ENCODE measurements around the gene SELENOS. TPM values are rescaled to one million over a fixed set of nuclear protein-coding genes. Genes with fewer than 3 reads are reported as not detected.

SELENOS gene
- total RNA-seq, 3 donors from 2014 or later = 78.7 to 118 (median 115) TPM

DNA sequence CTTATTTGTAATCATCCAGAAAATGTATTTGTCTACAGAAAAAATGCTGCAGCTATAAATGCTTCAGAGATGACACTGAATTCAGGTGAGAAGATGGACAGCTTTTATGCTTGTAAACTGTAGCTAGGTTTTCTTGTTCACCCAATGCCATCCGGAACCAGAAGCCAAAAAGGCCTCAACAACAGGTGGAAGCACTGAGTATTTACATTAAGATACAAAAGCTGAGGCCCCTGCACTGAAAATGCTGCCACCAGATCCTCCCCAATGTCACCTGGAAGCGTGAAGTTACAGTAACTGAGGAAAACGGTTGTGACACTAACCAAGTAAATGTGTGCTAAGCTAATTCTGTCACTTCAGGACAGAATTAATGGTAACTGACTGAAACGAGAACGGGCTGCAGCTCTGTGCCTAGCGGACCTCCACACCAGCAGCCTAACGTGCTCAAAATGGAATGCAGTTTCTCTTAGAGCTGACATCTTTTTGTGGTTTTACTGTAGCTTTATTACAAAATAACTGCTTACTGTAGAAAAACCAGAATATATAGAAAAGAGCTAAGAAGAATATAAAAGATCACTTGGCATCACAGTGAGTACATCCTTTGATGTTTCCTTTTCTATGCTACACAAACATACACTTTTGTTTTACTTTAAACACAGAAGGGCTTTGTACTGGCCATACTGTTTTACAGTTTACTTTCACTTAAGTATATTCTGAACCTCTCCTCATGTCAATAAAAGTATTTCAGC lies 33.1 kb downstream of the SELENOS start:
- Histone ChIP-seq H3K9me3 (no peaks in the 10 kb centered on the region), H3K4me1 (ENCODE audit: low read depth) (peaks cover 7% of the 10 kb centered on the region), H3K4me3 (no peak overlapping the region), H3K36me3 (ENCODE audit: low read depth) (no peaks in the 10 kb centered on the region)
- TF ChIP-seq, protein P1, sequence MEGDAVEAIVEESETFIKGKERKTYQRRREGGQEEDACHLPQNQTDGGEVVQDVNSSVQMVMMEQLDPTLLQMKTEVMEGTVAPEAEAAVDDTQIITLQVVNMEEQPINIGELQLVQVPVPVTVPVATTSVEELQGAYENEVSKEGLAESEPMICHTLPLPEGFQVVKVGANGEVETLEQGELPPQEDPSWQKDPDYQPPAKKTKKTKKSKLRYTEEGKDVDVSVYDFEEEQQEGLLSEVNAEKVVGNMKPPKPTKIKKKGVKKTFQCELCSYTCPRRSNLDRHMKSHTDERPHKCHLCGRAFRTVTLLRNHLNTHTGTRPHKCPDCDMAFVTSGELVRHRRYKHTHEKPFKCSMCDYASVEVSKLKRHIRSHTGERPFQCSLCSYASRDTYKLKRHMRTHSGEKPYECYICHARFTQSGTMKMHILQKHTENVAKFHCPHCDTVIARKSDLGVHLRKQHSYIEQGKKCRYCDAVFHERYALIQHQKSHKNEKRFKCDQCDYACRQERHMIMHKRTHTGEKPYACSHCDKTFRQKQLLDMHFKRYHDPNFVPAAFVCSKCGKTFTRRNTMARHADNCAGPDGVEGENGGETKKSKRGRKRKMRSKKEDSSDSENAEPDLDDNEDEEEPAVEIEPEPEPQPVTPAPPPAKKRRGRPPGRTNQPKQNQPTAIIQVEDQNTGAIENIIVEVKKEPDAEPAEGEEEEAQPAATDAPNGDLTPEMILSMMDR (IDR thresholded peaks at IDR 0.05) = no peak
- intact Hi-C loops (cut with DNase I, micrococcal nuclease) = no loop called here
- DNase-seq = no peak
- ATAC-seq = no peak

DNA sequence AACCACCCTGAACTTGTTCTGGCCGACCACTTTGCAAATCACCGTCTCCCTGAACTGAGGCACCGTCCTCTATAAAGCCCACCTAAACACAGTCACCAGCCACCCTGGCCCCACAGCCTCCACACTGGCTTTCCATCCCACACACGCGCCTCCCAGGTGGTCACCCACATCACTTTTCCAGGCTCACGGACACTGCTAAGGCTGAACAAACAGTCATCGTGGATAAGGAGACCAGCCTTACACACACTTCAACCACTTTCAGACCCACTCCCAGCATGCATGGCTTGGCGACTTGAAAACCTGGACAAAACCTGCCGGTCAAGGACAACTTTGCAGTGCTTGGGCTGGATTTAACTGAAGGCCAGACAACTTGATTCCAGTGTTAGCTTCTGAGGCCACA lies 33.9 kb downstream of the SELENOS start:
- no peak overlapping the region for H3K4me3 ChIP-seq
- DNase-seq (no peak), ATAC-seq (no peak)
- intact Hi-C loops (cut with DNase I, micrococcal nuclease) = no loop called here
- no peaks in the 10 kb centered on the region for H3K9me3 ChIP-seq
- no peaks in the 10 kb centered on the region for H3K36me3 ChIP-seq (ENCODE audit: low read depth)
- H3K4me1 ChIP-seq (ENCODE audit: low read depth) = peaks cover 8% of the 10 kb centered on the region
- TF ChIP-seq, protein P1 (IDR thresholded peaks at IDR 0.05) = no peak

DNA sequence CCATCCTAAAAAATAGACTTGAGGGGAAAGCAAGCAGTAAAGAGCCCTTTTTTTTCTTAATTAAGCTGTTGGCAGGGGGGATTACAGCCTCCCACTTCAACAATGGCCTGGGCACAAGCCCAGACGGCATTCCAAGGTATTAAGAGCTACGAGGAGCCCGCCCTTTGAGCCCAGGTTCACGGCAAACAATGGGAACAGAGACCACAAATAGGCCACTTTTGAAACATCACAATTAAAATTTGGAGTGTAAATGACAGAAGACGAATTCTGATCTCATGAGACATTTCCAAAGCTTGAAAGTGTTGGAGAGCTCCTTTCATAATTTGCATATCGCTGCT lies 34.3 kb downstream of the SELENOS start:
- Histone ChIP-seq H3K36me3 (ENCODE audit: low read depth) (no peaks in the 10 kb centered on the region), H3K4me1 (ENCODE audit: low read depth) (peaks cover 8% of the 10 kb centered on the region), H3K4me3 (no peak overlapping the region), H3K9me3 (no peaks in the 10 kb centered on the region)
- TF ChIP-seq, protein P1 (IDR thresholded peaks at IDR 0.05) = no peak
- intact Hi-C loops (cut with DNase I, micrococcal nuclease) = no loop called here
- no peak for DNase-seq
- no peak for ATAC-seq

DNA sequence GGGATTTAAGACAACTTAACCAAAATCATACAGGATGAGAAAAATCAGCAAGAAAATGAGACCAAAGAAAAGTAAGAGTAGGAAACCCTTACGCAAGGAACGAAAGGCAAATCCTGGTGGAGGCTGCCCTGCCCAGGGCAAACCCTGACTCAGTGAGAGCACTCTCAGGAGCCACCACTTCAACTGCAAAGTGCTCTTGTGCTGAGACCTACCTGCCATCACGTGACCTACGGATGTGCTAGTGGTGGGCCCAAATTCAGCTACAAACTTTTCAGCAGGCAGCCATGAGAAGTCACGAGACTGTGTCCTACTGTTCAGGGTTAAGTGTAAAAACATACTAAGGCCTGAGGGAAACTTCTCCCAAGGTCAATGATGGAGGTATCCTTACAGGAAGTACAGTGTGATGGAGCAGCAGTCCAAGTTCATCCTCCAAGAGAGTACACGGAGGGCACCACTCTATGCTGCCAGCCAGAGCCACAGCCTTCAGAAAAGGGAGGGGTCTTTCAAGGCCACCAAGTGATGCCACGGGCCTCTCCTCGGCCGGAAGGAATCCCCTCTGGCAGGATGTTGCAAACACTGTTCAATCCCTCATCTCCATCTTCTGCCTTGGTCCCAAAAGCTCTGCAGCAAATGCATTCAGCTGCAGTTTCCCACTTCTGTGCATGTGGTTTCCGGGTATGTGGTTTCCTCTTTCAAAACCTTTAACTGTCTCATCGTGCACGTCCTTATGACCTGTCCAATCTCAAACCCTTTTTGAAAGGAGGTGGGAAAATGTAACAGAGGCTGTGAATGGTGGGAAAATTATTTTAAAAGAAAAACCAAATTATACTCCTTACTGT lies 34.9 kb downstream of the SELENOS start:
- TF ChIP-seq, protein P1 (IDR thresholded peaks at IDR 0.05) = no peak
- peak; percentile 82 for ATAC-seq
- intact Hi-C loops (cut with DNase I, micrococcal nuclease) = no loop called here
- peak in 1 of 3 donors; percentile 56 for DNase-seq
- Histone ChIP-seq H3K9me3 (no peaks in the 10 kb centered on the region), H3K36me3 (ENCODE audit: low read depth) (no peaks in the 10 kb centered on the region), H3K4me3 (no peak overlapping the region), H3K4me1 (ENCODE audit: low read depth) (peaks cover 8% of the 10 kb centered on the region)

DNA sequence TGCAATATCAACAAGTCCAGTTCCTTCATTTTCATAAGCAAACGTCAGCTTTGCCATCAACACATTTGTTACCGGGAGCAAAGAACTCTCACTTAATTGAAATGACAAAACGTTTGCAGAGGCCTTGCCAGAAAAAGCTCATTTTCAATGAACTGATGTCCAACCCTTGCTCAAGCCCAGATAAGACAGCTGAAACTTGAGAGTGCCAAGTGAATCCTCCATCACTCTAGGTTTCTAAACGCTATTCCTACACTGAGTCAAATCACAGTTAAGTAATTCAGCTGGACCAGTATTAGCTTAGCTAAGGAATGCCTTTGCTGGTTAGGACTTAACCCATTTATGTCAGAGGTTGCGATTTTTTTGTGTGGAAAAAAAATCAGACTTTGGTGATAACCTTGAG lies 36.9 kb downstream of the SELENOS start:
- no peak for DNase-seq
- H3K4me1 ChIP-seq (ENCODE audit: low read depth) = peaks cover 8% of the 10 kb centered on the region
- TF ChIP-seq, protein P1 (IDR thresholded peaks at IDR 0.05) = no peak
- H3K36me3 ChIP-seq (ENCODE audit: low read depth) = no peaks in the 10 kb centered on the region
- intact Hi-C loops (cut with DNase I, micrococcal nuclease) = no loop called here
- no peaks in the 10 kb centered on the region for H3K9me3 ChIP-seq
- ATAC-seq = no peak
- H3K4me3 ChIP-seq = no peak overlapping the region

All from mucosa of descending colon (tissue), 3 donors.